Karpas-422 (cell line): ENCODE measurements around the gene KPNB1. TPM values are rescaled to one million over a fixed set of nuclear protein-coding genes. Genes with fewer than 3 reads are reported as not detected.

ENCODE experiments used
- DNase-seq: peaks from one replicate; pipeline ENCODE4 v3.0.0-alpha.2; 2015
- H2AFZ ChIP-seq: fragments of 200-600 bp; sonication (generic); 2 replicates; pipeline ENCODE4 v1.6.1; 2014; ENCODE audit warnings: antibody characterized with exemption, low read length, mixed read lengths
- H3K27ac ChIP-seq: fragments of 200-600 bp; sonication (generic); 2 replicates; pipeline ENCODE4 v1.5.1; 2014; ENCODE audit warnings: mild to moderate bottlenecking, low read length, moderate library complexity
- H3K27me3 ChIP-seq: fragments of 200-600 bp; sonication (generic); 2 replicates; pipeline ENCODE4 v1.6.1; 2014; ENCODE audit warnings: low read length, mixed read lengths
- H3K36me3 ChIP-seq: fragments of 200-600 bp; sonication (generic); 2 replicates; pipeline ENCODE4 v1.6.1; 2014; ENCODE audit warnings: low read length, mixed read lengths; ENCODE audit not compliant: insufficient read depth
- H3K4me1 ChIP-seq: fragments of 200-600 bp; sonication (generic); 2 replicates; pipeline ENCODE4 v1.6.1; 2014; ENCODE audit warnings: mild to moderate bottlenecking, low read length, mixed read lengths
- H3K4me2 ChIP-seq: fragments of 200-600 bp; sonication (generic); 2 replicates; pipeline ENCODE4 v1.6.1; 2014; ENCODE audit warnings: low read length, low read depth, mild to moderate bottlenecking; ENCODE audit not compliant: poor library complexity, severe bottlenecking
- H3K4me3 ChIP-seq: fragments of 200-600 bp; sonication (generic); 2 replicates; pipeline ENCODE4 v1.5.1; 2014; ENCODE audit warnings: mild to moderate bottlenecking, antibody characterized with exemption, low read length, mixed read lengths
- H3K79me2 ChIP-seq: fragments of 200-600 bp; sonication (generic); 2 replicates; pipeline ENCODE4 v1.6.1; 2014; ENCODE audit warnings: mild to moderate bottlenecking, low read length, mixed read lengths
- H3K9ac ChIP-seq: fragments of 200-600 bp; sonication (generic); 2 replicates; pipeline ENCODE4 v1.6.0; 2014; ENCODE audit warnings: low read length
- H3K9me2 ChIP-seq: fragments of 200-600 bp; sonication (generic), shearing (Covaris generic); replicated peaks from 2 replicates; pipeline ENCODE4 v1.6.0; 2014; ENCODE audit warnings: mild to moderate bottlenecking, low read length, moderate library complexity; ENCODE audit not compliant: insufficient read depth
- H3K9me3 ChIP-seq: fragments of 300-700, 200-600 bp; sonication (generic); 2 replicates; pipeline ENCODE4 v1.6.1; 2014; ENCODE audit warnings: low read length, mixed read lengths
- H4K20me1 ChIP-seq: fragments of 200-600 bp; sonication (generic); 2 replicates; pipeline ENCODE4 v1.6.1; 2014; ENCODE audit warnings: mild to moderate bottlenecking, antibody characterized with exemption, low read length, low read depth; ENCODE audit not compliant: insufficient read depth
- total RNA-seq: library from RNA; depleted of rRNA; stranded (reverse); fragments of >200 nt; shearing (Covaris generic); gene quantifications from 2 replicates; pipeline ENCODE4 v1.2.3, GENCODE V29; 2014; ENCODE audit warnings: low replicate concordance

Gene KPNB1
- total RNA-seq, 1 experiment from 2014 or later, result 184 TPM

DNA sequence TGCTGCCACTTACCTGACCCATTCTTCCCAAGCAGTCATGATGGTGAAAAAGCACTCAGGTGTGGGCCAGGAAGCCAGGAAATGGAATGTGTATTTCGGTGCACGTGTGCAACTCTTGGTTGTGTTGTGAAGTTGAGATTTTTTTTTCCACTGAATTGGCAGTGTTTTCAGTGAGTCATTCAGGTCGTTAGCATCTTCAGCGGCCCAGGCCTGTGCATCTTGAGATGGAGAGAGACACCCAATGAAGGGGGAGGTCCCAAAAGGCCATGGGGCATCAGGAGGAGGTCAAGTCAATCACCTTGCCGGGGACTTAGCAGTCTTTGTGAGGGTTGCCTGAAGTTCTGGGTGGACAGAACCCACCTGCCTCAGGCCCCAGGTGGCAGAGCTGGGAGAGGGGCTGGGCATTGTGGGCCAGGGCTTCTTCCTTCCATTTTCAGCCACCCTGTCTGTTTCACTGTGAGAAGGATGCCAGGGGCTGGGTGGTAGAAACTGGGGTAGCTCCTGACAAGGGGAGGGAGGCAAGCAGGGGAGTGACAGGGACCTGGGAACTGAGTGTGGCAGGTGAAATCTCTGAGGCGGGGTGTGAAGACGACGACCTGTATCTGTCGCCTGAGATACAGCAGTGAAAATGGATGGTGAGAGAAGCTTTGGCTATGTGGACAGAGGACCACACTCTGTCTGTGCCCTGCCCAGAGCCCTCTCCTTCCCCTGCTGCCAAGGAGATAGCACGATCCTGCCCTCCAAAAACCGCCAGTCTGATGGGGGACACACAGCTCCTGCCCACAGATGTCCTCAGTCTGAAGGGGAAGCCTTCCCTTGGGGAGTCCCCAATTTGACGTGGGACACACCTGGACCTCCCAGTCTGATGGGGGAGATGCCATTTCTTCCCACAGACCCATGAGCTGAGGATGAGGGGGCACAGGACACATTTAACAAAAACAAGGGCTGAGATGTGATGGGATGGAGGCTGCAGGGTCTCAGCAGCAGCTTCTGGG lies 56.1 kb downstream of the KPNB1 start:
- no peak overlapping the region for H2AFZ ChIP-seq
- no peaks in the 10 kb centered on the region for H3K9me2 ChIP-seq
- no peak overlapping the region for H3K4me3 ChIP-seq
- no peaks in the 10 kb centered on the region for H3K36me3 ChIP-seq
- no peak overlapping the region for H3K9ac ChIP-seq
- H3K9me3 ChIP-seq, result no peaks in the 10 kb centered on the region
- no peak for DNase-seq
- no peak overlapping the region for H3K4me2 ChIP-seq
- H3K27me3 ChIP-seq, result no peaks in the 10 kb centered on the region
- no peaks in the 10 kb centered on the region for H4K20me1 ChIP-seq
- H3K79me2 ChIP-seq, result no peaks in the 10 kb centered on the region
- H3K27ac ChIP-seq, result no peak overlapping the region
- H3K4me1 ChIP-seq, result peaks cover 8% of the 10 kb centered on the region

DNA sequence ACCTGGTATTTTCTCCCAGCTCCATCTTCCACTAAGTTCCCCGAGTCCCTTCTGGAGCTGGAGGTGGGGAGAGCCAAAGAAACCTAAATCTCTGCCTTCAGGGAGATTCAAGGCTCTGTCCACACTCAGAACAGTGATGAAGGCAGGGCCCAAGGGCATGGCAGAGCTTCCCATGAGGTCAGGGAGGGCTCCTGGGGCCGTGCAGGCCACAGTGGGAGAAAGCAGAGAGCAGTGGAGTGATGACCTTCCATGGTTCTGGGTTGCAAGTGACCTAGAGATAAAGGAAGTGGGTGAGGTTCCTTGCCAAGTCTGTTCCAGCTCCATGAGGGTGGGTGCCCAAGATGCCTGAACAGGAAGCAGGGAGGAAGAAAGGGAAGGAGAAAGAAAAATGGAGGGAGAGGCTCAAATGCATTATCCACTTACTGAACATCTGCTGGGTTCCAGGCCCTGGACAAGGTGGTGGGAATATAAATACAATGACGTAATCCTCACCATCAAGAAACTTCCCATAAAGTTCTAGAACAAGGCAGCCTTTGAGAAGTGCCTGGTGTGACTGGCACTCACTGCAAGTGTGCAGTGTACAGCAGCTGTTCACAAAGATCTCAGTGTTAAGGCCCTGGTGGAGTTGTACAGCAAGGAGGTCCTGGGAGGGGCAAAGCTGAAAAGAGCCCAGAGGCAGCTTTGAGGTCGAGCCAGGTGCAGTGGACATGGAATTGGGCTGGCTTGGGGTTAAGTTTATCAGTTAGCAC lies 57.5 kb downstream of the KPNB1 start:
- no peak overlapping the region for H3K27ac ChIP-seq

DNA sequence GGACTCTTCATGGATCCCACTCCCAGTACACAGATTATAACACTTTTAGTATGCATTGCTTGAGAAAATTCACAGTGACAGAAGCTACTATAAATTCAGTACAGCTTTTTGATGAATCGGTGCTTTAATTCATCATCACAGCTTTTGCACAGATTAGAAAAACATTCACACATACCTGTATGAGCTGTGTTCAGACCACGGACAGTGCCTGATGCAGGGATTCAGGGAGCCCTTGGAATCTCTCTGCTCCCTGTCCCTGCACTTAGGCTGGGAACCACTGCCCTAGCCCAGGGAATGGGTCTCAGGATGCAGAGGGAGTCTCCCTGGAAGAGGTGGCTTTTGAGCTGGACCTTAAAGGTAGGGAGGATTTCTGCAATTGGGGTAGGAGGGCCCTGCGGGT lies 58.2 kb downstream of the KPNB1 start:
- Histone ChIP-seq H3K4me1 (peaks cover 8% of the 10 kb centered on the region), H3K4me2 (no peak overlapping the region)

More for the DNA sequence above, 57.5 kb downstream of the KPNB1 start:
- H3K9ac ChIP-seq, result no peak overlapping the region
- no peaks in the 10 kb centered on the region for H3K27me3 ChIP-seq
- peaks cover 8% of the 10 kb centered on the region for H3K4me1 ChIP-seq
- H4K20me1 ChIP-seq, result no peaks in the 10 kb centered on the region
- H3K4me2 ChIP-seq, result no peak overlapping the region
- H3K36me3 ChIP-seq, result no peaks in the 10 kb centered on the region
- H3K9me3 ChIP-seq, result no peaks in the 10 kb centered on the region
- no peaks in the 10 kb centered on the region for H3K79me2 ChIP-seq
- no peaks in the 10 kb centered on the region for H3K9me2 ChIP-seq
- DNase-seq, result no peak
- no peak overlapping the region for H3K4me3 ChIP-seq
- H2AFZ ChIP-seq, result no peak overlapping the region

DNA sequence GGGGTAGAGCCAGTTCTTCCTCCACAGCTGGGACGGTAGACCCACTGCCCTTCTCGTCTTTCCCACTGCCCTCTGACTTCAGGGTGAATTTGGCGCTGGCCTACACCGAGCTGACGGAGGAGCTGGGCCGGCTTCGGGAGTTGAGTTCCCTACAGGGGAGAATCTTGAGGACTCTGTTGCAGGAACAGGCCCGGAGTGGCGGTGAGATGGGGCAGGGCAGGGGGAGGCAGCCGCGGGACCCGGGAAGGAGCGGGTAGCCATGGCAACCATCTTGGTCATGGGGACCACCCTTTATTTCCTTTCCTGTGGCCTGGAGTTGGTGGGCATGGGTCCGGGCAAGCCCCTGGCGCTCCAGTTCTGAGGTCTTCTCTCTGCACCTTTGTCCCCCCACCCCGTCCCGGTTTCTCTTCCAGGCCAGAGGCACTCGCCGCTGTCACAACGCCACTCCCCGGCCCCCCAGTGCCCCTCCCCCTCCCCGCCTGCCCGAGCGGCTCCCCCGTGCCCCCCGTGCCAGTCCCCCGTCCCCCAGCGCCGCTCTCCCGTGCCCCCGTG lies 58.7 kb downstream of the KPNB1 start:
- peaks cover 8% of the 10 kb centered on the region for H3K4me1 ChIP-seq
- DNase-seq, result no peak
- no peaks in the 10 kb centered on the region for H3K27me3 ChIP-seq
- no peak overlapping the region for H2AFZ ChIP-seq
- no peaks in the 10 kb centered on the region for H3K9me2 ChIP-seq
- H3K4me3 ChIP-seq, result no peak overlapping the region
- no peaks in the 10 kb centered on the region for H4K20me1 ChIP-seq
- H3K9me3 ChIP-seq, result no peaks in the 10 kb centered on the region
- H3K4me2 ChIP-seq, result no peak overlapping the region
- no peaks in the 10 kb centered on the region for H3K79me2 ChIP-seq
- H3K27ac ChIP-seq, result no peak overlapping the region
- no peaks in the 10 kb centered on the region for H3K36me3 ChIP-seq
- H3K9ac ChIP-seq, result no peak overlapping the region

More for the DNA sequence above, 58.2 kb downstream of the KPNB1 start:
- Histone ChIP-seq H3K4me3 (no peak overlapping the region), H3K9ac (no peak overlapping the region), H2AFZ (no peak overlapping the region), H3K27ac (no peak overlapping the region), H4K20me1 (no peaks in the 10 kb centered on the region), H3K36me3 (no peaks in the 10 kb centered on the region), H3K9me3 (no peaks in the 10 kb centered on the region), H3K9me2 (no peaks in the 10 kb centered on the region), H3K79me2 (no peaks in the 10 kb centered on the region), H3K27me3 (no peaks in the 10 kb centered on the region)
- no peak for DNase-seq

DNA sequence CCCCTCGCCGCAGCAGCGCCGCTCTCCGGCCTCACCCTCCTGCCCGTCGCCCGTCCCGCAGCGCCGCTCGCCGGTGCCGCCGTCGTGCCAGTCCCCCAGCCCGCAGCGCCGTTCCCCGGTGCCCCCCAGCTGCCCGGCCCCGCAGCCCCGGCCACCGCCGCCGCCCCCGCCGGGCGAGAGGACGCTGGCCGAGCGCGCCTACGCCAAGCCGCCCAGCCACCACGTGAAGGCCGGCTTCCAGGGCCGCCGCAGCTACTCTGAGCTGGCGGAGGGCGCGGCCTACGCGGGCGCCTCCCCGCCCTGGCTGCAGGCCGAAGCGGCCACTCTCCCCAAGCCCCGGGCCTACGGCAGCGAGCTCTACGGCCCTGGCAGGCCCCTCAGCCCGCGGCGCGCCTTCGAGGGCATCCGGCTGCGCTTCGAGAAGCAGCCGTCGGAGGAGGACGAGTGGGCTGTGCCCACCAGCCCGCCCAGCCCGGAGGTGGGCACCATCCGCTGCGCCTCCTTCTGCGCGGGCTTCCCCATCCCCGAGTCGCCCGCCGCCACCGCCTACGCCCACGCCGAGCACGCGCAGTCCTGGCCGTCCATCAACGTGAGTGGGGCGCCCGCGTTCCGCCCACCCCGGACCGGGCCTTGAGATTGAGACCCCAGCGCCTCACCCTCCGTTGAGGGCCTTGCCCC lies 59.3 kb downstream of the KPNB1 start:
- no peaks in the 10 kb centered on the region for H3K9me2 ChIP-seq
- peaks cover 8% of the 10 kb centered on the region for H3K4me1 ChIP-seq
- no peak for DNase-seq
- H3K9me3 ChIP-seq, result no peaks in the 10 kb centered on the region
- no peaks in the 10 kb centered on the region for H4K20me1 ChIP-seq
- H3K79me2 ChIP-seq, result no peaks in the 10 kb centered on the region
- H3K27me3 ChIP-seq, result no peaks in the 10 kb centered on the region
- H3K4me2 ChIP-seq, result no peak overlapping the region
- no peaks in the 10 kb centered on the region for H3K36me3 ChIP-seq
- H3K27ac ChIP-seq, result no peak overlapping the region
- H3K4me3 ChIP-seq, result no peak overlapping the region
- no peak overlapping the region for H2AFZ ChIP-seq
- H3K9ac ChIP-seq, result no peak overlapping the region

DNA sequence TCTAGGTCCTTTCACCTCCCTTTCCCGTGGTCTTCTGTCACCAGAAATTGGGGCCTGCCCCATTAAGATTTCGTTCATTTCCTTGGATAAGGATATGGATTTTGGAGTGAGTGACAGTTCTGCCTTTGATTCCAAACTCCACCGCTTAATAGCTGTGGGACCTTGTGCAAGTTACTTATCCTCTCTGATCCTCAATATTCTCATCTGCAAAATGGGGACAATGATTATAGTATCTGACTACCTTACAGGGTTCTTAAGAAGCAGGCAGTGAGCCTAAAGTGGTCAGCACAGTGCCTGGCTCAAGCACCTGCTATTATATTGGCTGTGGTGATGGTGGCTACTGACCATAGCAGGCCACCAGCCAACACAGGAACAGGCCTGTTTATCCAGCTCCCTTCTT lies 59.9 kb downstream of the KPNB1 start:
- DNase-seq, result no peak
- H4K20me1 ChIP-seq, result no peaks in the 10 kb centered on the region
- no peaks in the 10 kb centered on the region for H3K9me2 ChIP-seq
- no peaks in the 10 kb centered on the region for H3K9me3 ChIP-seq
- H3K4me2 ChIP-seq, result no peak overlapping the region
- H3K9ac ChIP-seq, result no peak overlapping the region
- H2AFZ ChIP-seq, result no peak overlapping the region
- H3K27ac ChIP-seq, result no peak overlapping the region
- H3K79me2 ChIP-seq, result no peaks in the 10 kb centered on the region
- no peaks in the 10 kb centered on the region for H3K36me3 ChIP-seq
- H3K4me1 ChIP-seq, result peaks cover 14% of the 10 kb centered on the region
- no peaks in the 10 kb centered on the region for H3K27me3 ChIP-seq
- H3K4me3 ChIP-seq, result no peak overlapping the region

DNA sequence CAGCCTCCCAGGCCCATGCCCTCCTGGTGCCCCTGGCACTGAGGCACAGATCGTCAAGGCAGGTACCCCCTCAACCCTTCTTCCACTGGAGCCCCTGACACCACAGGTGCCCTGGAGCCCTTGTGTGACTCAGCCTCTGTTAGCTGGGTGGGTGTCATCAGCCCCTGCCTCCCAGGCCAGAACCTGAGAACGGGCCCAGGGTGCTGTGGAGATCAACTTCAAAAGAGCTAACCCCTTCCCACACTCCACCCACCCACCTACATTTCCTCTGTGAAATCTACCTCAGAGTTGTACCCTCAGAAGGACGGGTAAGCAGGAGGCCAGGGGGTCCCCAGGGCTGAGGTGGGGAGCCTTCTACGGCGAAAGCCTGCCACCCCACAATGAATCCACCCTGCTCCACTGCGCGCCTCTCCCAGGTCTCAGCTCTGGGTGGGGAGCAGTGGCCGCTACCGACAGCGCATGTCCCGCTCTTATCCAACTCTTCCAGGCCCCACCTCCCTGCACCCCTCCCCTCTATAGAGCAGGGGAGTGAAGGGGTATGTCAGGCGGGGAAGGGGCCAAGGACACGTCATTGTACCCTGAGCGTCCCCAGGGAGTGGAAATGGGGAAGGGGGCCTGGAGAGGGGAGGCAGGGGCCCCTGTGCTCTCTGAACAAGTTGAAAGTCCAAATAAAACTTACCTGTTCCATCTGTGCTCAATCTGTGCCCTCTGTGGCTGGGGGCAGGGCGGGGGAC lies 61.8 kb downstream of the KPNB1 start:
- H3K79me2 ChIP-seq, result no peaks in the 10 kb centered on the region
- H3K4me3 ChIP-seq, result no peak overlapping the region
- H3K4me2 ChIP-seq, result no peak overlapping the region
- peaks cover 18% of the 10 kb centered on the region for H3K4me1 ChIP-seq
- H3K27ac ChIP-seq, result no peak overlapping the region
- H2AFZ ChIP-seq, result no peak overlapping the region
- no peaks in the 10 kb centered on the region for H4K20me1 ChIP-seq
- no peaks in the 10 kb centered on the region for H3K27me3 ChIP-seq
- no peak overlapping the region for H3K9ac ChIP-seq
- H3K9me2 ChIP-seq, result no peaks in the 10 kb centered on the region
- H3K36me3 ChIP-seq, result no peaks in the 10 kb centered on the region
- no peaks in the 10 kb centered on the region for H3K9me3 ChIP-seq
- DNase-seq, result no peak
